ENCODE measurements around the gene ASTN2. TPM values are rescaled to one million over a fixed set of nuclear protein-coding genes. Genes with fewer than 3 reads are reported as not detected.

ASTN2 gene
- total RNA-seq, 4 donors from 2014 or later, result 0.94 to 5.6 (median 3.7) TPM

DNA sequence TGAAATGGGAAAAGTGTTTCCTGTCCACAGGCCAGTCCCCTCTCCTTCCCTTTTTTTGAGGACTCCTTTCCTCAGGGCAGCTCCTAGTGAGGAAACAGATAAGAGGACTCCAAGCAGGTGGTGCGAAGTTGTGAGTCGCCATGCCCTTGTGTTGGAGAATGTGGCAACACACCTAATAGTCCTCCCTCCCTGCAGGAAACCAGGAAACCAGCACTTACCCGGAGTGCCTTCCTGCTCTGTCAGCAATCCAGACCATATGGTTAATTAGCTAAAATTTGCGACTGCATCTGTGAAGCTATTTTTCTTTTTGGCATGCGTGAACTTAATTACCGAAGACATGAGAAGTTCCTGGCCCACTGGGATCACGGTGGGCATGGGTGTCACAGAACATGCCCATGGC lies 657.8 kb downstream of the ASTN2 start:
- intact Hi-C loops (cut with DNase I), result no loop called here
- Histone ChIP-seq H3K27me3 (no peaks in the 10 kb centered on the region), H3K4me3 (replicated peaks in 1 of 3) (no peak overlapping the region), H3K9me3 (no peaks in the 10 kb centered on the region), H3K36me3 (no peaks in the 10 kb centered on the region), H3K27ac (no peak overlapping the region), H3K4me1 (no peaks in the 10 kb centered on the region)
- no peak for TF ChIP-seq POLR2A (IDR thresholded peaks at IDR 0.05)
- TF ChIP-seq, protein P1, sequence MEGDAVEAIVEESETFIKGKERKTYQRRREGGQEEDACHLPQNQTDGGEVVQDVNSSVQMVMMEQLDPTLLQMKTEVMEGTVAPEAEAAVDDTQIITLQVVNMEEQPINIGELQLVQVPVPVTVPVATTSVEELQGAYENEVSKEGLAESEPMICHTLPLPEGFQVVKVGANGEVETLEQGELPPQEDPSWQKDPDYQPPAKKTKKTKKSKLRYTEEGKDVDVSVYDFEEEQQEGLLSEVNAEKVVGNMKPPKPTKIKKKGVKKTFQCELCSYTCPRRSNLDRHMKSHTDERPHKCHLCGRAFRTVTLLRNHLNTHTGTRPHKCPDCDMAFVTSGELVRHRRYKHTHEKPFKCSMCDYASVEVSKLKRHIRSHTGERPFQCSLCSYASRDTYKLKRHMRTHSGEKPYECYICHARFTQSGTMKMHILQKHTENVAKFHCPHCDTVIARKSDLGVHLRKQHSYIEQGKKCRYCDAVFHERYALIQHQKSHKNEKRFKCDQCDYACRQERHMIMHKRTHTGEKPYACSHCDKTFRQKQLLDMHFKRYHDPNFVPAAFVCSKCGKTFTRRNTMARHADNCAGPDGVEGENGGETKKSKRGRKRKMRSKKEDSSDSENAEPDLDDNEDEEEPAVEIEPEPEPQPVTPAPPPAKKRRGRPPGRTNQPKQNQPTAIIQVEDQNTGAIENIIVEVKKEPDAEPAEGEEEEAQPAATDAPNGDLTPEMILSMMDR (IDR thresholded peaks at IDR 0.05), result no peak
- WGBS, 2 donors, result 70 to 72% methylated on average over 7 of the region's 7 CpGs
- DNase-seq, result no peak

DNA sequence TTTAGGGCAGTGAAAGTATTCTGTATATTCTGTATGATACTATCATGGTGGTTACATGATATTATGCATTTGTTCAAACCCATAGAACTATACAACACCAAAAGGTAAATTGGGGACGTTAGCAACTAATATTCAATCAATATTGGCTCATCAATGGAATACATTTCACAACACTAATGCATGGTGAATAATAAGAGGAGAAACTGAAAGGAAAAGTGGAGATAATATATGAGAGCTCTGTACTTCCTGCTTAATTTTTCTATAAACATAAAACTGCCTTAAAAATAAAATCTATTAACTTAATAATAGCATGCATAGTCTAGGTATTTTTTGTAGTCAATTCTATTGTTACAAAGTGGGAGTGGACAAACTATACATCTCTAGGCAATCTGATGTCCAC lies 661.5 kb downstream of the ASTN2 start:
- intact Hi-C loops (cut with DNase I), result no loop called here
- Histone ChIP-seq H3K9me3 (no peaks in the 10 kb centered on the region), H3K4me1 (no peaks in the 10 kb centered on the region), H3K27me3 (no peaks in the 10 kb centered on the region), H3K36me3 (no peaks in the 10 kb centered on the region), H3K27ac (no peak overlapping the region), H3K4me3 (replicated peaks in 1 of 3) (no peak overlapping the region)
- 71 to 74% methylated on average over 1 of the region's 1 CpG for WGBS, 2 donors
- TF ChIP-seq, protein P1 (IDR thresholded peaks at IDR 0.05), result no peak
- TF ChIP-seq POLR2A (IDR thresholded peaks at IDR 0.05), result no peak
- no peak for DNase-seq

DNA sequence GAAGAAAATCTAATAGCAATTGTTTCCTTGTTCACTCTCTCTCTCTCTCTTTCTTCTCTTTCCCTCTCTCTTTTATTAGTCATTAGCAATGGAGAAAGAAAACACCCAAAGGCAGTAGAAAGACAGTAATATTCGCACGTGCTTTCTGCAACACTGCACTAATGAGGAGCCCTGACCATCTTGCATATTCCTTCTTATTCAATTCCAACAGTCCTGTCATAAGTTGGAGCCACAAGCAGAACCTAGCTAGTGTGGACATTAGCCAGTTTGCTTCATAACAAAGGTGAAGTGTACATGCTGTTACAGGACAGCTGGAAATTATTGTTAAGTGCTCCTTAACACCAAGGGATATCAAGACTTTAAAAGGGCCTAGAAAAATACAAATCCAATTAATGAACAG lies 664.3 kb downstream of the ASTN2 start:
- WGBS, 2 donors, result 79 to 84% methylated on average over 2 of the region's 2 CpGs

DNA sequence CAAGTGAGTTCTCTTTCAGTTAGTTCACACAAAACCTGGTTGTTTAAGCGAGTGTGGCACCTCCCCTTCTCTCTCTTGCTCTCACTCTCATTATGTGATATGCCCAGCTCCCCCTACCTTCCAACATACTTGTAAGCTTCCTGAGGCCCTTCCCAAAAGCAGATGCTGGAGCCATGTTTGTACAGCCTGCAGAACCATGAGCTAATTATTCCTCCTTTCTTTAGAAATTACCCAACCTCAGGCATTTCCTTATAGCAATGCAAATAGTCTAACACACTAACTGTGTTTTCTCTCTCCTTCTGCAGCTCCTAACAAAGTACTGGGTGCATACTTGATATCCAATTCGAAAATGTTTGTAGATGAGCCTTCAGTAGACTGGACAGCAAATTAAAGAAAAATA lies 665.1 kb downstream of the ASTN2 start:
- intact Hi-C loops (cut with DNase I), result no loop called here
- DNase-seq, result no peak
- Histone ChIP-seq H3K27ac (no peak overlapping the region), H3K9me3 (no peaks in the 10 kb centered on the region), H3K36me3 (no peaks in the 10 kb centered on the region), H3K4me3 (replicated peaks in 1 of 3) (no peak overlapping the region), H3K27me3 (no peaks in the 10 kb centered on the region), H3K4me1 (no peaks in the 10 kb centered on the region)
- 67 to 73% methylated on average over 2 of the region's 2 CpGs for WGBS, 2 donors
- TF ChIP-seq POLR2A (IDR thresholded peaks at IDR 0.05), result no peak
- TF ChIP-seq, protein P1 (IDR thresholded peaks at IDR 0.05), result no peak

More for the DNA sequence above, 664.3 kb downstream of the ASTN2 start:
- TF ChIP-seq POLR2A (IDR thresholded peaks at IDR 0.05), result no peak
- TF ChIP-seq, protein P1 (IDR thresholded peaks at IDR 0.05), result no peak
- Histone ChIP-seq H3K27ac (no peak overlapping the region), H3K36me3 (no peaks in the 10 kb centered on the region), H3K4me3 (replicated peaks in 1 of 3) (no peak overlapping the region), H3K9me3 (no peaks in the 10 kb centered on the region), H3K27me3 (no peaks in the 10 kb centered on the region), H3K4me1 (no peaks in the 10 kb centered on the region)
- intact Hi-C loops (cut with DNase I), result no loop called here
- DNase-seq, result no peak

DNA sequence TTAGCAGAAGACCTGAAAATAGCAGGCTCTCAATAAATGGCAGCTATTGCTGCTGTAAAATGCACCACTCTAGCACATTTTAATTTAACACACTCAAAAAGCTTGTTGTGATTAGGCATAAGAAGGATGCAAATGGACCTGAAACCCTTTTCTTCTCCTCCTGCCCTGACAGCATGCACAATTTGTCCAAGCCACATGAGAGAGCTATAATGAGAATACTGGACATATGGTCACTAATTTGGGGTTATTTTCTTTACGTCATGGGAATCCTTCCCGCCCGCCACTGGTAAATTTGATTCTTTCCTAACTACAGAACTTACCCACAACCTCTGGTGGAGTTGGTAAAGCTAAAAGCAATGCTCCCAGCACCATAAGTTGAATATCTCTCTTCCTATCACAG lies 665.7 kb downstream of the ASTN2 start:
- TF ChIP-seq, protein P1 (IDR thresholded peaks at IDR 0.05), result no peak
- TF ChIP-seq POLR2A (IDR thresholded peaks at IDR 0.05), result no peak
- no peaks in the 10 kb centered on the region for H3K4me1 ChIP-seq
- H3K36me3 ChIP-seq, result no peaks in the 10 kb centered on the region
- no peak overlapping the region for H3K27ac ChIP-seq
- no peaks in the 10 kb centered on the region for H3K27me3 ChIP-seq
- H3K4me3 ChIP-seq (replicated peaks in 1 of 3), result no peak overlapping the region
- WGBS, 2 donors, result 95% methylated on average over 3 of the region's 3 CpGs
- no peak for DNase-seq
- no peaks in the 10 kb centered on the region for H3K9me3 ChIP-seq
- intact Hi-C loops (cut with DNase I), result no loop called here

All from thyroid gland (tissue), 4 donors.